Caco-2 (cell line): ENCODE measurements around the gene DDX54. TPM values are rescaled to one million over a fixed set of nuclear protein-coding genes. Genes with fewer than 3 reads are reported as not detected.

ENCODE experiments used
- BruUV-seq: library from RNA; stranded (reverse); fragments of 400-500 nt; replicated peaks from 2 replicates; lab custom pipeline; 2021; lab: Mats Ljungman, UMichigan
- CTCF ChIA-PET: fragments of 300-600 bp; sonication (Branson Sonifier 250); formaldehyde crosslinking; loops from one replicate; lab custom pipeline; 2022; ENCODE audit warnings: antibody characterized with exemption; lab: Charles Lee
- POLR2A ChIA-PET: fragments of 300-600 bp; sonication (Branson Sonifier 250); formaldehyde crosslinking; loops from one replicate; lab custom pipeline; 2022; ENCODE audit warnings: antibody characterized with exemption; lab: Charles Lee
- DNase-seq, 2 experiments: peaks; one replicate each; pipeline versions ENCODE4 v3.0.0 to v3.0.0-alpha.2; 2020 to 2022
- H3K27me3 ChIP-seq: replicated peaks from 2 replicates; pipeline ENCODE4 v1.6.0; 2011; ENCODE audit warnings: low read length; ENCODE audit not compliant: control insufficient read depth, insufficient read depth
- H3K36me3 ChIP-seq: 2 replicates; pipeline ENCODE4 v1.5.1; 2011; ENCODE audit warnings: low read length; ENCODE audit not compliant: control insufficient read depth, insufficient read depth
- H3K4me1 ChIP-seq: fragments of 250-450 bp; sonication (Bioruptor Pico); 2 replicates; pipeline ENCODE4 v1.5.1; 2020; ENCODE audit warnings: mild to moderate bottlenecking
- H3K4me3 ChIP-seq: 2 replicates; pipeline ENCODE4 v1.5.1; 2011; ENCODE audit warnings: low read depth, mild to moderate bottlenecking, control low read depth, low read length
- H3K9me3 ChIP-seq: fragments of 250-450 bp; sonication (Bioruptor Pico); 2 replicates; pipeline ENCODE4 v1.5.1; 2020; ENCODE audit warnings: mild to moderate bottlenecking, moderate library complexity
- H3K27ac Mint-ChIP-seq: one replicate; pipeline ENCODE4 v1.8.0; 2022; ENCODE audit warnings: mixed read lengths; ENCODE audit not compliant: unreplicated experiment
- H3K27me3 Mint-ChIP-seq: one replicate; pipeline ENCODE4 v1.8.0; 2022; ENCODE audit warnings: mixed read lengths; ENCODE audit not compliant: insufficient read depth, unreplicated experiment
- H3K36me3 Mint-ChIP-seq: one replicate; pipeline ENCODE4 v1.8.0; 2022; ENCODE audit warnings: mild to moderate bottlenecking, mixed read lengths; ENCODE audit not compliant: insufficient read depth, unreplicated experiment
- H3K4me1 Mint-ChIP-seq: one replicate; pipeline ENCODE4 v1.8.0; 2022; ENCODE audit warnings: low read depth, mixed read lengths; ENCODE audit not compliant: unreplicated experiment
- H3K4me3 Mint-ChIP-seq: one replicate; pipeline ENCODE4 v1.8.0; 2022; ENCODE audit warnings: mild to moderate bottlenecking, moderate library complexity, mixed read lengths; ENCODE audit not compliant: unreplicated experiment
- H3K9me3 Mint-ChIP-seq: one replicate; pipeline ENCODE4 v1.8.0; 2022; ENCODE audit warnings: mixed read lengths; ENCODE audit not compliant: unreplicated experiment
- intact Hi-C: fragments of 100-400 bp; cut with micrococcal nuclease; formaldehyde crosslinking; loops from one replicate; pipeline ENCODE4 v1.10.0; 2022; ENCODE audit not compliant: unreplicated experiment
- total RNA-seq: library from RNA; stranded (reverse); gene quantifications from 2 replicates; pipeline ENCODE4 v1.2.3, GENCODE V29; 2022
- TF ChIP-seq, protein P1 (sequence below), 2 experiments: fragments of 200-600 bp in 1 of 2; IDR thresholded peaks; 1 replicate in 1 of 2; 2 replicates in 1 of 2; pipeline versions ENCODE4 v1.5.1 to v1.8.0; 2011 to 2022; ENCODE audit warnings: antibody characterized with exemption in 1 of 2, control low read depth in 1 of 2, inconsistent platforms in 1 of 2, low read depth in 1 of 2, low read length in 1 of 2, mild to moderate bottlenecking in 1 of 2, moderate library complexity in 1 of 2; ENCODE audit not compliant: insufficient read depth in 1 of 2, severe bottlenecking in 1 of 2, unreplicated experiment in 1 of 2

DDX54 gene
- total RNA-seq, 1 experiment from 2014 or later, result 110 TPM

DNA sequence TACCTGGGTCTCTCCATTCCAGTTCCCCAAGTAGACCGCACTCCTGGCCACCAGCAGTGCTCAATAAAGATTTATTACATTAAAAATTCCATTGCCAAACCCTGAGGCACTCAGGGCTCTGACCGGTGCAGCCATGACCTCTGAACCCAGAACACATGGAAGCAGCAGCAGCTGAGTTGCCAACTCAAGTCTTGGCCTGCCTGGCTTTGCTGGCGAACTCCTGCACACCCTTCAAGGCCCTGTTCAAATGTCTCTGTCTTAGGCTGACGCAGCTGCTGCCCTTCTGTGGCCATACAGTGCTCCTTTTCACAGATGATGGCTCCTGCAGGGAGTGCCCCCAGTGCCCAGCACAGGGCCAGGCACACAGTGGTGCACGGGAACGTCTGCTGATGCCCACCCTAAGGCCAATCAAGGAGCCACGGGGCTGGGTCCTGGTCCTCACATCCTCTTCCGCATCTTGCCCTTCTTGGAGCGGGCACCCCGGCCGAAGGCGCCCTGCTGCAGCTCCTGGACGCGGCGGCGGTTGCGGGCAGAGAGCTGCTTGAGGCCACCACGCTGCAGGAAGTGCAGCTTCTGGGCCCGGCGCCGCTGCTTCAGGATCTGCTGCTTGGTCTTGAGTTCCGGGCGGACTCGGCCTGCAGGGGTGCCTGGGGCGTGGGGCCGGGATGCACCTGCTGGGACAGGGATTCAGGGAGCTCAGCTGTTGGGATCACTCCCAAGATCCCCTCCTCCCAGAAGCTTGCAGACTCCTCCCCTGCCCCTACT is 26.7 kb downstream of the DDX54 start:
- H3K36me3 ChIP-seq, result peaks cover 3% of the 10 kb centered on the region
- ChIA-PET POLR2A (no interaction called here), CTCF (no interaction called here)
- Mint-ChIP-seq H3K27me3 (no peaks in the 10 kb centered on the region), H3K36me3 (peaks cover 61% of the 10 kb centered on the region), H3K4me3 (no peak overlapping the region), H3K4me1 (no peaks in the 10 kb centered on the region), H3K27ac (no peak overlapping the region), H3K9me3 (no peaks in the 10 kb centered on the region)
- no peaks in the 10 kb centered on the region for H3K4me1 ChIP-seq
- intact Hi-C loops, result no loop called here
- no peaks in the 10 kb centered on the region for H3K27me3 ChIP-seq
- no peak overlapping the region for H3K4me3 ChIP-seq
- no peak for DNase-seq
- BruUV-seq, result TSS peak; percentile 75
- H3K9me3 ChIP-seq, result no peaks in the 10 kb centered on the region
- TF ChIP-seq, protein P1, sequence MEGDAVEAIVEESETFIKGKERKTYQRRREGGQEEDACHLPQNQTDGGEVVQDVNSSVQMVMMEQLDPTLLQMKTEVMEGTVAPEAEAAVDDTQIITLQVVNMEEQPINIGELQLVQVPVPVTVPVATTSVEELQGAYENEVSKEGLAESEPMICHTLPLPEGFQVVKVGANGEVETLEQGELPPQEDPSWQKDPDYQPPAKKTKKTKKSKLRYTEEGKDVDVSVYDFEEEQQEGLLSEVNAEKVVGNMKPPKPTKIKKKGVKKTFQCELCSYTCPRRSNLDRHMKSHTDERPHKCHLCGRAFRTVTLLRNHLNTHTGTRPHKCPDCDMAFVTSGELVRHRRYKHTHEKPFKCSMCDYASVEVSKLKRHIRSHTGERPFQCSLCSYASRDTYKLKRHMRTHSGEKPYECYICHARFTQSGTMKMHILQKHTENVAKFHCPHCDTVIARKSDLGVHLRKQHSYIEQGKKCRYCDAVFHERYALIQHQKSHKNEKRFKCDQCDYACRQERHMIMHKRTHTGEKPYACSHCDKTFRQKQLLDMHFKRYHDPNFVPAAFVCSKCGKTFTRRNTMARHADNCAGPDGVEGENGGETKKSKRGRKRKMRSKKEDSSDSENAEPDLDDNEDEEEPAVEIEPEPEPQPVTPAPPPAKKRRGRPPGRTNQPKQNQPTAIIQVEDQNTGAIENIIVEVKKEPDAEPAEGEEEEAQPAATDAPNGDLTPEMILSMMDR (IDR thresholded peaks at IDR 0.05; ENCODE audit: insufficient read depth in 1 of 2, low read depth in 1 of 2, low read length in 1 of 2, severe bottlenecking in 1 of 2, unreplicated experiment in 1 of 2), result no peak

- ChIA-PET POLR2A (no interaction called here), CTCF (no interaction called here)
- DNase-seq, result no peak
- Histone ChIP-seq H3K27me3 (0 out of 2 replicates have a peak, but pooled peaks cover under 1% of the 10 kb centered on the region), H3K4me1 (peaks cover 4% of the 10 kb centered on the region; the same call in 1 of the 2 replicates), H3K4me3 (no peak overlapping the region), H3K36me3 (no peaks in the 10 kb centered on the region; the same call in none of the 2 replicates), H3K9me3 (no peaks in the 10 kb centered on the region)
- Mint-ChIP-seq H3K27ac (no peak overlapping the region), H3K4me1 (no peaks in the 10 kb centered on the region), H3K27me3 (peaks cover under 1% of the 10 kb centered on the region), H3K4me3 (no peak overlapping the region), H3K9me3 (no peaks in the 10 kb centered on the region), H3K36me3 (peaks cover 48% of the 10 kb centered on the region)
- intact Hi-C loops, result no loop called here
- BruUV-seq, result no TSS peak
- TF ChIP-seq, protein P1 (IDR thresholded peaks at IDR 0.05; ENCODE audit: insufficient read depth in 1 of 2, low read depth in 1 of 2, low read length in 1 of 2, severe bottlenecking in 1 of 2, unreplicated experiment in 1 of 2), result no peak
Measured at GRCh38 chr12:113157218-113157859, 27.9 kb downstream of the DDX54 start.

DNA sequence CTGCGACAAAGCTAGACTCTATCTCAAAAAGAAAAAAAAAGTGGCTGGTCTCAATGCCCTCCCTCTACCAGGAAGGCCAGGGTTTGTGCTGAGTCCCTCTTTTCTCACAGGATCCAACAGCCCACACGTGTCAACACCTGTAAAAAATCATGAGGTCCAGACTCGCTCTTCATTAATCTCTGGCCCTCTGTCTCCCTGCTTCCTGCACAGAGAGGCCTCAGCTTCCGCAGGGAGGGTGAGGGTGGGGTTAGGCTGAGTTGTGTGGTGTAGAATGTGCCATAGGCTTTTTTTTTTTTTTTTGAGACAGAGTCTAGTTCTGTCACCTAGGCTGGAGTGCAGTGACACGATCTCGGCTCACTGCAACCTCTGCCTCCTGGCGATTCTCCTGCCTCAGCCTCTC is 29.6 kb downstream of the DDX54 start:
- Mint-ChIP-seq H3K9me3 (no peaks in the 10 kb centered on the region), H3K27ac (no peak overlapping the region), H3K4me3 (no peak overlapping the region), H3K36me3 (peaks cover 33% of the 10 kb centered on the region), H3K4me1 (no peaks in the 10 kb centered on the region), H3K27me3 (peaks cover 6% of the 10 kb centered on the region)
- H3K4me3 ChIP-seq, result no peak overlapping the region
- H3K4me1 ChIP-seq, result peaks cover 4% of the 10 kb centered on the region; the same call in 1 of the 2 replicates
- peaks cover 3% of the 10 kb centered on the region; the same call in 1 of the 2 replicates for H3K27me3 ChIP-seq
- no peak for DNase-seq
- ChIA-PET POLR2A (no interaction called here), CTCF (interaction anchor here (0.6 kb wide), 1 partner anchor 116 kb away, joined by 4 read pairs; no protein-coding TSS in a partner anchor)
- H3K9me3 ChIP-seq, result no peaks in the 10 kb centered on the region
- intact Hi-C loops, result no loop called here
- no TSS peak for BruUV-seq
- TF ChIP-seq, protein P1 (IDR thresholded peaks at IDR 0.05; ENCODE audit: insufficient read depth in 1 of 2, low read depth in 1 of 2, low read length in 1 of 2, severe bottlenecking in 1 of 2, unreplicated experiment in 1 of 2), result no peak
- no peaks in the 10 kb centered on the region; the same call in 1 of the 2 replicates for H3K36me3 ChIP-seq
